HepG2 (cell line): ENCODE results near the gene ELOVL7. TPM values are rescaled to one million over a fixed set of nuclear protein-coding genes. Genes with fewer than 3 reads are reported as not detected.
A peak's percentile ranks its signal among the peaks of the same experiment; 100 is the strongest.

Experiments
- BCL6 ChIP-seq: IDR thresholded peaks from 2 replicates; pipeline ENCODE4 v1.6.1; 2016; ENCODE audit warnings: missing genetic modification reagents, missing compliant biosample characterization
- DMAP1 ChIP-seq: IDR thresholded peaks from 2 replicates; pipeline ENCODE4 v1.6.1; 2016
- FOSL1 ChIP-seq: sonication (generic); formaldehyde crosslinking; IDR thresholded peaks from 2 replicates; pipeline ENCODE4 v1.9.0; 2021; ENCODE audit warnings: missing genetic modification reagents, borderline replicate concordance
- FOXC1 ChIP-seq: sonication (generic); formaldehyde crosslinking; IDR thresholded peaks from 2 replicates; pipeline ENCODE4 v1.8.0; 2022; ENCODE audit warnings: mild to moderate bottlenecking, missing genetic modification reagents, borderline replicate concordance
- MXI1 ChIP-seq: IDR thresholded peaks from 3 replicates; pipeline ENCODE4 v1.6.1; 2012; ENCODE audit warnings: low read depth, low read length, inconsistent platforms, borderline replicate concordance
- NFE2L1 ChIP-seq: sonication (generic); formaldehyde crosslinking; IDR thresholded peaks from 2 replicates; pipeline ENCODE4 v1.4.0; 2020; ENCODE audit warnings: missing genetic modification reagents, mild to moderate bottlenecking, borderline replicate concordance
- RAD51 ChIP-seq: fragments of 450-650 bp; IDR thresholded peaks from 2 replicates; pipeline ENCODE4 v1.6.1; 2016; ENCODE audit warnings: borderline replicate concordance
- RBM39 ChIP-seq: fragments of 200-400 bp; formaldehyde crosslinking; IDR thresholded peaks from one replicate; pipeline ENCODE4 v1.6.1; 2018; ENCODE audit warnings: antibody characterized with exemption, mild to moderate bottlenecking, low read depth, low read length; ENCODE audit not compliant: poor library complexity, severe bottlenecking
- RFXANK ChIP-seq: IDR thresholded peaks from 2 replicates; pipeline ENCODE4 v1.6.1; 2016
- RFXAP ChIP-seq: sonication (generic); formaldehyde crosslinking; IDR thresholded peaks from 2 replicates; pipeline ENCODE4 v1.4.0; 2020; ENCODE audit warnings: missing genetic modification reagents, borderline replicate concordance
- SP5 ChIP-seq: IDR thresholded peaks from 2 replicates; pipeline ENCODE4 v1.6.1; 2016; ENCODE audit warnings: low read depth, borderline replicate concordance
- STAG1 ChIP-seq: sonication (generic); formaldehyde crosslinking; IDR thresholded peaks from 2 replicates; pipeline ENCODE4 v1.4.0; 2020; ENCODE audit warnings: missing genetic modification reagents
- ZFX ChIP-seq: sonication (generic); formaldehyde crosslinking; IDR thresholded peaks from 2 replicates; pipeline ENCODE4 v1.4.0; 2020; ENCODE audit warnings: mild to moderate bottlenecking, low read depth, missing genetic modification reagents, moderate library complexity
- ZNF326 ChIP-seq: sonication (generic); formaldehyde crosslinking; IDR thresholded peaks from 2 replicates; pipeline ENCODE4 v1.4.0; 2020; ENCODE audit warnings: missing genetic modification reagents, borderline replicate concordance
- ZNF331 ChIP-seq: sonication (generic); formaldehyde crosslinking; IDR thresholded peaks from 2 replicates; pipeline ENCODE4 v1.4.0; 2020; ENCODE audit warnings: missing genetic modification reagents
- ZNF549 ChIP-seq: sonication (generic); formaldehyde crosslinking; IDR thresholded peaks from 2 replicates; pipeline ENCODE4 v1.5.0; 2020; ENCODE audit warnings: missing genetic modification reagents
- ZNF614 ChIP-seq: IDR thresholded peaks from 2 replicates; pipeline ENCODE4 v1.6.1; 2018; ENCODE audit warnings: missing biosample characterization, missing genetic modification reagents, inconsistent platforms, borderline replicate concordance
- ZNF660 ChIP-seq: sonication (generic); formaldehyde crosslinking; IDR thresholded peaks from 2 replicates; pipeline ENCODE4 v1.5.1; 2020; ENCODE audit warnings: mild to moderate bottlenecking, low read depth, missing genetic modification reagents, borderline replicate concordance
- polyA plus RNA-seq, 8 experiments: library from polyadenylated mRNA; depleted of rRNA in 3 of 8; stranded (reverse) in 7 of 8; unstranded in 1 of 8; fragments of >200 nt; fragmentation: Illumina TruSeq in 4 of 8; extraction: Trizol in 4 of 8; gene quantifications; 2 replicates each; pipeline versions ENCODE4 v1.2.1 to v1.2.3, GENCODE V29; 2011 to 2016; ENCODE audit warnings: low read depth in 4 of 8, missing spikeins in 1 of 8, mixed read lengths in 1 of 8; ENCODE audit not compliant: insufficient read depth in 1 of 8
- total RNA-seq, 5 experiments: library from RNA; depleted of rRNA; stranded (reverse); fragments of >200 nt; fragmentation: Illumina TruSeq; extraction: Trizol; gene quantifications; 2 replicates each; pipeline ENCODE4 v1.2.3, GENCODE V29; 2016; ENCODE audit warnings: low read depth in 1 of 5
- TF ChIP-seq, protein P1 (sequence below): sonication (generic); formaldehyde crosslinking; IDR thresholded peaks from 2 replicates; pipeline ENCODE4 v1.4.0; 2020; ENCODE audit warnings: missing genetic modification reagents, borderline replicate concordance
- TF ChIP-seq, protein P2 (sequence below): sonication (generic); formaldehyde crosslinking; IDR thresholded peaks from 2 replicates; pipeline ENCODE4; 2020; ENCODE audit warnings: missing genetic modification reagents, mild to moderate bottlenecking, borderline replicate concordance
- TF ChIP-seq, protein P3 (sequence below): sonication (generic); formaldehyde crosslinking; IDR thresholded peaks from 2 replicates; pipeline ENCODE4 v1.5.0; 2020; ENCODE audit warnings: missing genetic modification reagents, mild to moderate bottlenecking, borderline replicate concordance
- TF ChIP-seq, protein P4 (sequence below): sonication (generic); formaldehyde crosslinking; IDR thresholded peaks from 2 replicates; pipeline ENCODE4 v1.4.0; 2020; ENCODE audit warnings: mild to moderate bottlenecking, missing genetic modification reagents

The ELOVL7 gene
- total and polyA plus RNA-seq, 2 of the 13 experiments (the other 11 are each of a cell fraction or from before 2014, with no cell fraction given): 4.5 to 7.3 TPM

DNA sequence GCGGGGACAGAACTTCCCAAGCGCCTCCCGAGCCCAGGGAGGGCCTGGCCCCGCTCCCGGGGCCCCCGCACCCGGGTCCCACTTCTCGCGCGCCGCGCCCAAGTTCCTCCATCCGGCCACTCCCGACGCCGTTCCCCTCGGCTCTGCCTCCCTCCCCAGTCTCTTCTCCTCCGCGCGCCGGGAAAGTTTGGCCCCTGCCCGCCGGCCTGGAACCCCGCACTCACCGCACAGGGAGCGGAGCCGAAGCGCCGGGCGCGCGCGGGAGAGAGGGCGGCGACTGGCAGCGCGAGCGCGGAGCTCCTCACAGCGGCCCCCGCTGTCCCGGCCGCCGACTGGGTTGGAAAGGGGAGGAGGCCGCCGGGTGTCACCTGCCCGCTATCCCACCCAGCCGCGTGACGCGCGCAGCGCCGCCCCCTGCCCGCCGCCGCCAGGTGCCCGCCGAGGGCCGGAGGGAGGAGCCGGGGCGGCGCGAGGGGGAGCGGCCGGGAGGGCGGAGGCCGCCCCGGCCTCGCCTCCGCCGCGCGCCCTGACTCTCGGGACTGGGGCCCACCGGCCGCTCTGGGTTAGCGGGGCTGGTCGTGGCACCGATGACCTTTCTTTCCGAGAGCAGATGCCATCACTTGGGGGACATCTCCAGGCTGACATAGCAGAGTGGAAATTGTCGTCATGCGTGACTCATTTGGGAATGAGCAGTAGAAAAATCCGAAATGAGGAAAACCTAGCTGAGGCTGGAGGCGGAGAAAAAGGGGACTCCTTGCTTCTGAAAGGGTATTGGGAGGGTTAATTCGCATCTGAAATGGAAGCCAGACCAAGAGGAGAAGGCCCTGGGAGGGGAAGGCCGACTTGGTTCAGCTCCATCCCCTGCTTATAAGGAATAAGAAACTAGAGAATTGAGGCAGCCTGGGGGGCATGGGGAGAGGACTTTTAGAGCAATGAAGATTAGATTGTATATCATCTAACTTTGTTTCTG is at the start of gene ELOVL7 (continued):
- TF ChIP-seq, protein P1, sequence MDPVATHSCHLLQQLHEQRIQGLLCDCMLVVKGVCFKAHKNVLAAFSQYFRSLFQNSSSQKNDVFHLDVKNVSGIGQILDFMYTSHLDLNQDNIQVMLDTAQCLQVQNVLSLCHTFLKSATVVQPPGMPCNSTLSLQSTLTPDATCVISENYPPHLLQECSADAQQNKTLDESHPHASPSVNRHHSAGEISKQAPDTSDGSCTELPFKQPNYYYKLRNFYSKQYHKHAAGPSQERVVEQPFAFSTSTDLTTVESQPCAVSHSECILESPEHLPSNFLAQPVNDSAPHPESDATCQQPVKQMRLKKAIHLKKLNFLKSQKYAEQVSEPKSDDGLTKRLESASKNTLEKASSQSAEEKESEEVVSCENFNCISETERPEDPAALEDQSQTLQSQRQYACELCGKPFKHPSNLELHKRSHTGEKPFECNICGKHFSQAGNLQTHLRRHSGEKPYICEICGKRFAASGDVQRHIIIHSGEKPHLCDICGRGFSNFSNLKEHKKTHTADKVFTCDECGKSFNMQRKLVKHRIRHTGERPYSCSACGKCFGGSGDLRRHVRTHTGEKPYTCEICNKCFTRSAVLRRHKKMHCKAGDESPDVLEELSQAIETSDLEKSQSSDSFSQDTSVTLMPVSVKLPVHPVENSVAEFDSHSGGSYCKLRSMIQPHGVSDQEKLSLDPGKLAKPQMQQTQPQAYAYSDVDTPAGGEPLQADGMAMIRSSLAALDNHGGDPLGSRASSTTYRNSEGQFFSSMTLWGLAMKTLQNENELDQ (CRISPR knock-in tag): no peak
- TF ChIP-seq ZFX (CRISPR knock-in tag): peak; percentile 78
- no peak for TF ChIP-seq RFXAP (CRISPR knock-in tag)
- no peak for TF ChIP-seq ZNF660 (CRISPR knock-in tag)
- 0 out of 3 replicates have a peak, but pooled peaks have one; percentile 28 for TF ChIP-seq MXI1
- TF ChIP-seq ZNF331 (CRISPR knock-in tag): 0 out of 2 replicates have a peak, but pooled peaks have one; percentile 12
- TF ChIP-seq ZNF614 (CRISPR knock-in tag): 0 out of 2 replicates have a peak, but pooled peaks have one; percentile 41
- TF ChIP-seq STAG1 (CRISPR knock-in tag): peak; percentile 36
- TF ChIP-seq ZNF326 (CRISPR knock-in tag): no peak
- TF ChIP-seq, protein P2, sequence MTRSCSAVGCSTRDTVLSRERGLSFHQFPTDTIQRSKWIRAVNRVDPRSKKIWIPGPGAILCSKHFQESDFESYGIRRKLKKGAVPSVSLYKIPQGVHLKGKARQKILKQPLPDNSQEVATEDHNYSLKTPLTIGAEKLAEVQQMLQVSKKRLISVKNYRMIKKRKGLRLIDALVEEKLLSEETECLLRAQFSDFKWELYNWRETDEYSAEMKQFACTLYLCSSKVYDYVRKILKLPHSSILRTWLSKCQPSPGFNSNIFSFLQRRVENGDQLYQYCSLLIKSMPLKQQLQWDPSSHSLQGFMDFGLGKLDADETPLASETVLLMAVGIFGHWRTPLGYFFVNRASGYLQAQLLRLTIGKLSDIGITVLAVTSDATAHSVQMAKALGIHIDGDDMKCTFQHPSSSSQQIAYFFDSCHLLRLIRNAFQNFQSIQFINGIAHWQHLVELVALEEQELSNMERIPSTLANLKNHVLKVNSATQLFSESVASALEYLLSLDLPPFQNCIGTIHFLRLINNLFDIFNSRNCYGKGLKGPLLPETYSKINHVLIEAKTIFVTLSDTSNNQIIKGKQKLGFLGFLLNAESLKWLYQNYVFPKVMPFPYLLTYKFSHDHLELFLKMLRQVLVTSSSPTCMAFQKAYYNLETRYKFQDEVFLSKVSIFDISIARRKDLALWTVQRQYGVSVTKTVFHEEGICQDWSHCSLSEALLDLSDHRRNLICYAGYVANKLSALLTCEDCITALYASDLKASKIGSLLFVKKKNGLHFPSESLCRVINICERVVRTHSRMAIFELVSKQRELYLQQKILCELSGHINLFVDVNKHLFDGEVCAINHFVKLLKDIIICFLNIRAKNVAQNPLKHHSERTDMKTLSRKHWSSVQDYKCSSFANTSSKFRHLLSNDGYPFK (CRISPR knock-in tag): no peak
- no peak for TF ChIP-seq ZNF549 (CRISPR knock-in tag)
- TF ChIP-seq RAD51: no peak
- TF ChIP-seq, protein P3, sequence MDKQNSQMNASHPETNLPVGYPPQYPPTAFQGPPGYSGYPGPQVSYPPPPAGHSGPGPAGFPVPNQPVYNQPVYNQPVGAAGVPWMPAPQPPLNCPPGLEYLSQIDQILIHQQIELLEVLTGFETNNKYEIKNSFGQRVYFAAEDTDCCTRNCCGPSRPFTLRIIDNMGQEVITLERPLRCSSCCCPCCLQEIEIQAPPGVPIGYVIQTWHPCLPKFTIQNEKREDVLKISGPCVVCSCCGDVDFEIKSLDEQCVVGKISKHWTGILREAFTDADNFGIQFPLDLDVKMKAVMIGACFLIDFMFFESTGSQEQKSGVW (CRISPR knock-in tag): no peak
- TF ChIP-seq DMAP1: 0 out of 2 replicates have a peak, but pooled peaks have one; percentile 23
- no peak for TF ChIP-seq FOSL1
- TF ChIP-seq, protein P4, sequence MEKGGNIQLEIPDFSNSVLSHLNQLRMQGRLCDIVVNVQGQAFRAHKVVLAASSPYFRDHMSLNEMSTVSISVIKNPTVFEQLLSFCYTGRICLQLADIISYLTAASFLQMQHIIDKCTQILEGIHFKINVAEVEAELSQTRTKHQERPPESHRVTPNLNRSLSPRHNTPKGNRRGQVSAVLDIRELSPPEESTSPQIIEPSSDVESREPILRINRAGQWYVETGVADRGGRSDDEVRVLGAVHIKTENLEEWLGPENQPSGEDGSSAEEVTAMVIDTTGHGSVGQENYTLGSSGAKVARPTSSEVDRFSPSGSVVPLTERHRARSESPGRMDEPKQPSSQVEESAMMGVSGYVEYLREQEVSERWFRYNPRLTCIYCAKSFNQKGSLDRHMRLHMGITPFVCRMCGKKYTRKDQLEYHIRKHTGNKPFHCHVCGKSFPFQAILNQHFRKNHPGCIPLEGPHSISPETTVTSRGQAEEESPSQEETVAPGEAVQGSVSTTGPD (CRISPR knock-in tag): no peak
- no peak for TF ChIP-seq NFE2L1 (CRISPR knock-in tag)
- no peak for TF ChIP-seq RBM39
- no peak for TF ChIP-seq RFXANK (CRISPR knock-in tag)
- TF ChIP-seq SP5 (CRISPR knock-in tag): peak; percentile 56; the same call in 1 of the 2 replicates
- no peak for TF ChIP-seq BCL6 (CRISPR knock-in tag)
- no peak for TF ChIP-seq FOXC1 (CRISPR knock-in tag)
